ENCODE measurements around the gene SCMH1.

GRCh38 chr1:41021526-41022308, 220.4 kb downstream of the SCMH1 start, which contains the start of gene SLFNL1:
- TF ChIP-seq PAX5 (IDR thresholded peaks at IDR 0.05; ENCODE audit: insufficient read depth, low read length, severe bottlenecking): no peak
- TF ChIP-seq POLR2A (IDR thresholded peaks at IDR 0.05; ENCODE audit: low read depth, low read length): no peak
- no peak for TF ChIP-seq TAF1 (IDR thresholded peaks at IDR 0.05; ENCODE audit: low read depth, low read length)
- no peak for TF ChIP-seq SPI1 (IDR thresholded peaks at IDR 0.05; ENCODE audit: low read depth, low read length)
- TF ChIP-seq POU2F2 (IDR thresholded peaks at IDR 0.05; ENCODE audit: low read depth, low read length): no peak
- peak; percentile 63 for TF ChIP-seq POLR2AphosphoS5 (IDR thresholded peaks at IDR 0.05; ENCODE audit: low read depth, low read length)
